ENCODE results near the gene PIM3.

The PIM3 gene

GRCh38 chr22:49957826-49958365, 2.7 kb upstream of the PIM3 start:
- H3K79me2 ChIP-seq (ENCODE audit: insufficient read depth, low read depth), result peaks cover 15% of the 10 kb centered on the region
- no peak overlapping the region for H3K9ac ChIP-seq
- H4K20me1 ChIP-seq (ENCODE audit: insufficient read depth), result no peaks in the 10 kb centered on the region
- H2AFZ ChIP-seq (ENCODE audit: low read depth), result no peak overlapping the region
- H3K27me3 ChIP-seq (ENCODE audit: insufficient read depth, low read depth), result no peaks in the 10 kb centered on the region
- no peak overlapping the region for H3K27ac ChIP-seq
- no peak overlapping the region for H3K4me3 ChIP-seq (IDR thresholded peaks at IDR 0.05; ENCODE audit: insufficient read depth, low read depth, low read length)
- TF ChIP-seq CTCF (conservative IDR thresholded peaks at IDR 0.05; ENCODE audit: low read depth, low read length), result no peak
- H3K4me2 ChIP-seq, result no peak overlapping the region
- H3K36me3 ChIP-seq (ENCODE audit: insufficient read depth), result no peaks in the 10 kb centered on the region
- H3K4me1 ChIP-seq (ENCODE audit: low read depth, poor library complexity, severe bottlenecking), result peaks cover 5% of the 10 kb centered on the region

- no peaks in the 10 kb centered on the region for H4K20me1 ChIP-seq (ENCODE audit: insufficient read depth)
- peaks cover 9% of the 10 kb centered on the region for H3K4me1 ChIP-seq (ENCODE audit: low read depth, poor library complexity, severe bottlenecking)
- no peak overlapping the region for H3K9ac ChIP-seq
- no peaks in the 10 kb centered on the region for H3K27me3 ChIP-seq (ENCODE audit: insufficient read depth, low read depth)
- peaks cover 18% of the 10 kb centered on the region for H3K79me2 ChIP-seq (ENCODE audit: insufficient read depth, low read depth)
- H3K36me3 ChIP-seq (ENCODE audit: insufficient read depth), result no peaks in the 10 kb centered on the region
- H2AFZ ChIP-seq (ENCODE audit: low read depth), result no peak overlapping the region
- no peak overlapping the region for H3K4me2 ChIP-seq
- no peak overlapping the region for H3K4me3 ChIP-seq (IDR thresholded peaks at IDR 0.05; ENCODE audit: insufficient read depth, low read depth, low read length)
- no peak for TF ChIP-seq CTCF (conservative IDR thresholded peaks at IDR 0.05; ENCODE audit: low read depth, low read length)
- no peak overlapping the region for H3K27ac ChIP-seq
Observed at GRCh38 chr22:49958366-49958921, 2.1 kb upstream of the PIM3 start.

- H3K27ac ChIP-seq, result peak overlapping the region; percentile 53
- peak overlapping the region; percentile 53 for H3K4me2 ChIP-seq
- H2AFZ ChIP-seq (ENCODE audit: low read depth), result no peak overlapping the region
- H3K4me1 ChIP-seq (ENCODE audit: low read depth, poor library complexity, severe bottlenecking), result peaks cover 9% of the 10 kb centered on the region
- no peak overlapping the region for H3K4me3 ChIP-seq (IDR thresholded peaks at IDR 0.05; ENCODE audit: insufficient read depth, low read depth, low read length)
- H3K9ac ChIP-seq, result peak overlapping the region; percentile 78
- H3K36me3 ChIP-seq (ENCODE audit: insufficient read depth), result no peaks in the 10 kb centered on the region
- no peaks in the 10 kb centered on the region for H4K20me1 ChIP-seq (ENCODE audit: insufficient read depth)
- H3K79me2 ChIP-seq (ENCODE audit: insufficient read depth, low read depth), result peaks cover 24% of the 10 kb centered on the region
- no peaks in the 10 kb centered on the region for H3K27me3 ChIP-seq (ENCODE audit: insufficient read depth, low read depth)
- TF ChIP-seq CTCF (conservative IDR thresholded peaks at IDR 0.05; ENCODE audit: low read depth, low read length), result no peak
Observed at GRCh38 chr22:49958931-49959781, 1.4 kb upstream of the PIM3 start.

GRCh38 chr22:49959782-49960158, 802 bp upstream of the PIM3 start:
- H2AFZ ChIP-seq (ENCODE audit: low read depth), result peak overlapping the region; percentile 14; the same call in 1 of the 2 replicates
- H3K4me2 ChIP-seq, result peak overlapping the region; percentile 53
- peak overlapping the region; percentile 53 for H3K27ac ChIP-seq
- no peaks in the 10 kb centered on the region for H3K36me3 ChIP-seq (ENCODE audit: insufficient read depth)
- H3K4me1 ChIP-seq (ENCODE audit: low read depth, poor library complexity, severe bottlenecking), result peaks cover 9% of the 10 kb centered on the region
- H3K27me3 ChIP-seq (ENCODE audit: insufficient read depth, low read depth), result no peaks in the 10 kb centered on the region
- H3K4me3 ChIP-seq (IDR thresholded peaks at IDR 0.05; ENCODE audit: insufficient read depth, low read depth, low read length), result no peak overlapping the region
- TF ChIP-seq CTCF (conservative IDR thresholded peaks at IDR 0.05; ENCODE audit: low read depth, low read length), result no peak
- H3K79me2 ChIP-seq (ENCODE audit: insufficient read depth, low read depth), result peaks cover 24% of the 10 kb centered on the region
- no peaks in the 10 kb centered on the region for H4K20me1 ChIP-seq (ENCODE audit: insufficient read depth)
- peak overlapping the region; percentile 78 for H3K9ac ChIP-seq
